GM21619 (cell line): ENCODE measurements around the gene NUDT14.

ENCODE experiments used
- ATAC-seq: cut with Tn5 transposase; IDR thresholded peaks from one replicate; pipeline ENCODE4 v1.9.1; 2021; ENCODE audit not compliant: unreplicated experiment

NUDT14 gene

DNA sequence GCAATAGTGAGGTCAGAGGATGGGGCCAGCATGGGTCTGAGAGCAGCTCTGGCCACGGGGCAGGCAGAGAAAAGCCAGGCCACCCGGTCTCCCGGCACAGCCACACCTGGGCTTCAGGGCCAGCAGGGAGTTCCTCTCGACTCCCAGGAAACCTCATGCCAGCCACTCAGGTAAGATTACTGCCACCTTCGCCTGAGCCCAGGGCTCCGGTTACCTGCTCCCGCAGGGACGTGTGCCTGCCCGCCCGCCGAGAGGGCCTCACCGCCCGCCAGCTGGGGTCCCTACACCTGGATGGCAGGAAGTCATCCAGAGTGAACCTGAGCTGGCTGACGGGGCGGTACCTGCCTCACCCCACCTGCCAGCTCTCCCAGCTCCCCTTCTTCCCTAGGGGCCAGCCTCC is 19.8 kb downstream of the NUDT14 start:
- no peak for ATAC-seq

GRCh38 chr14:105160776-105161175 is 20.3 kb downstream of the NUDT14 start:
- ATAC-seq = no peak

- ATAC-seq = no peak
Observed at GRCh38 chr14:105159344-105159743, 21.8 kb downstream of the NUDT14 start.

DNA sequence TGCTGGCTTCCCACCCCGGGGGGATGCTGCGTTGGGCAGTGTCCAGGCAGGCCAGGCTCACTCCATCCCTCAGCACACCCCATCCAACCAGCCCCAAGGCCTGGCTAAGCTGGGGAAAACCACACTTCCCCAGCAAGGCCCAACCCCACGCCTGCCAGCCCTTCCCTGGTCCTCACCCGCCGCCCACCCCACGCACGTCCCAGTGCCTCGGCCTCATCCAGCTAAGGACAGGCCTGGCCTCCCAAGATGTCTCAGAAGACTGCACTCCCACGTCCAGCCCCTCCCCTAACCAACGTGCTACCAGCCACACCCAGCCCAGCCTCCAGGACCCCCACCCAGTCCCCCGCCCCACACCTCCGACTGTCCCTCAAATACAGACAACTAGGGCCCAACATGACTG is 22.3 kb downstream of the NUDT14 start:
- ATAC-seq = no peak

- ATAC-seq = no peak
Observed at GRCh38 chr14:105157872-105158271, 23.2 kb downstream of the NUDT14 start.

GRCh38 chr14:105156414-105157375 is 24.4 kb downstream of the NUDT14 start:
- no peak for ATAC-seq

GRCh38 chr14:105155681-105156413 is 25.3 kb downstream of the NUDT14 start:
- ATAC-seq = no peak

DNA sequence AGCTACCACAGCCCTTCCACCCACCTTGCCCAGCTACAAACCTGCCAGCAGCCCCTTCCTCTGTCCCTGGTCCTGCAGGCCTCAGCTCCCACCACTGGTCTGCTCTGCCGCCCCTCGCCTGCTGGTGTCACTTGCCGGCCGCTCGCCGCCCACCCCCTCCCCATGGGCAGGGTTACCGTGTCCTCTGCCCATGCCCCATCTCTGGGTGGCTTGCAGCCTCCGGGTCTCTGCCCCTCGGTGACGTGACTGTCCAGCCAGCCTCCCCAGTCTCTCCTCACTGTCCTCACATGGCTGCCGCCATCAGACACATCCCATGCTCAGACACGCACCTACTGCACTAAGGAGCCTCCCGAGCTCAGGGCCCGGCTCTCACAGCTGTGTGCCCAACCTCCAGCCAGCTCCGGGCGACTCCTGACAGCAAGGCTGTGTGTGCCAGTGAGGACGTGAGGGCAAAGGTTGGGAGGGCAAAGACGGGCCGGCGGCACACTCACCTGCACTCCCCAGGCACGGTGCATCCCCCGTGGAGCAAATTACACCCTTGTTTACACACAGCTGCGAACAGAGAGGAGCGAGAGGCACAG is 26.0 kb downstream of the NUDT14 start:
- ATAC-seq = no peak

GRCh38 chr14:105154476-105154871 is 26.6 kb downstream of the NUDT14 start:
- ATAC-seq = no peak

DNA sequence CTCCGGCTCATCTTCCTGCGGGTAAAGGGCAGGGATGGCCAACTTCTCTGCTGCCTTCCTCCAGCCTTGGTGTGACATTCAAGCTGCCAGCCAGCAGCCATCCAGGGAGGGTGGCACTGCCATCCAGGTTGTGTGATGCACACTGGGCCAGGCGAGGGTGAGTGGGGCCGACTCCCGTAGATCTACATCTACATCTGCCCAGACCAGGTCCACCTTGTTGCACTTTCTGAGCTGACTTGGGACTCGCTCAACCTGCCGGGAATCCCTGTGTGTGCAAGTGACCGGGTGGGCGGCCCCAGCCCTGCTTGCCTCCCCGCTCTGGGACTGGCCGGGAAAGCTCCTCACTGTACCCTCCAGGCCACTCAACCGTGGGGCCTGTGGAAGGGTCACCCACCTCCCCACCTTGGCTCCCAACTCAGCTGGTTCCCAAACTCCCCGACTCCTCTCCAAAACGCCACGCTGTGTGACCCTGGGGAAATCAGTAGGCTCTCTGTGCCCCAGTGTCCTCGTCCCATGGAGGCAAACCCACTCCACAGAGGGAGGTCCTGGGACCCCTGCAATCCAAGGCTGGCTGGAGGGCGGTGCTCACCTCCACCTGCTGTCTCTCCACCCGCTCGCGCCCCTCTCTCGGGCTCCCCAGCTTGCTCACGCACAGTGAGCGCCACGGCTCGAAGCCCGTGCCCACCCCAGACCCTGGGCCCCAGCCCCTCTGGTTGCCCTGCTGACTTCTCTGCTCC is 27.2 kb downstream of the NUDT14 start:
- no peak for ATAC-seq

DNA sequence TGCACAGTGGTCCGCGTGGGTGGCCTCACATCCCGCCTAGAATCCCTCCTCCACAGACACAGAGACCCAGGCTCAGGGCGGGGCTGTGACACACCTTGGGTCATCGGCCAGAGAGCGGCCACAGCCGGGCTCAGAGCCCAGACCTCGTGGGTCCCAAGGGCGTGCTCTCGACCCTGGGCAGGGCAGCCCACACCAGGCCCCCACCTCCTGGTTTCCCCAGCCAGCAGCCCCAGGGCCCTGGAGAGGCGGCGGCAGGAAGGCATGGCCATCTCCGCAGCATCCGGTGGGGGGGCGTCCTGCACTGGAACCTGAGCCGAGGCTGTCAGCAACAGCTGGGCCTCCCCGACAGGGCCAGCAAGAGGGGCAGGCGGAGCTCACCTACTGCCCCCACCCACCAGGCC is 27.8 kb downstream of the NUDT14 start:
- no peak for ATAC-seq

GRCh38 chr14:105152794-105153241 is 28.3 kb downstream of the NUDT14 start:
- ATAC-seq = no peak

- ATAC-seq = no peak
Observed at GRCh38 chr14:105151838-105152793, 29.0 kb downstream of the NUDT14 start.

GRCh38 chr14:105151084-105151837 is 29.9 kb downstream of the NUDT14 start:
- no peak for ATAC-seq

DNA sequence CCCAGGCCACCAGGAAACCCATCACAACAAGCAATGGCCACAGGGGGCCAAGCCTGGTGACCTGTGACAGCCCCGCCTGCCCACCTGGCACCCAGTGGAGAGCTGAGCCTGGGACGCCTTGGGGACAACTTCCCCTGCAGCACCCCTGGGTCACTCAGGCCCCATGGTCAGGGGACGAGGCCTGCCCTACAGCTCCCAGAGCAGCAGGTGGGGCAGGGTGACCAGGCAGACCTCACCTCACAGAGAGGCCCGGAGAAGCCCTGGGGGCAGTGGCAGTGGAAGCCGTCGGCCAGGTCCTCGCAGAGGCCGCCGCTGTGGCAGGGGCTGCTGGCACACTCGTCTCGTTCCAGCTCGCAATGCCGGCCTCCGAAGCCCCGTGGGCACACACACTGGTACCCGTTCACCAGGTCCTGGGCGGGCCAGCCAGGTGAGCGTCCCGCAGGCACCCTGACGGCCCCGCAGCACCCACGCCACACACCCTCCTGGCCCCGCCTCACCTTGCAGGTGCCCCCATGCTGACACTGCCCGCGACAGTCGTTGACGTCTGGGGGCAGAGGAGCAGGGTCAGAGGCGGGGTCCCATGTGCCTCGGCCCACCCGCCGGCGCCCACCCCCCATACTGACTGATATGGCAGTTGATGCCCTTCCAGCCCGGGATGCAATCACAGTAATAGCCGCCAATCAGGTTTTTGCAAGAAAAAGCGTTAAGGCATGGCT is 30.6 kb downstream of the NUDT14 start:
- ATAC-seq = no peak

DNA sequence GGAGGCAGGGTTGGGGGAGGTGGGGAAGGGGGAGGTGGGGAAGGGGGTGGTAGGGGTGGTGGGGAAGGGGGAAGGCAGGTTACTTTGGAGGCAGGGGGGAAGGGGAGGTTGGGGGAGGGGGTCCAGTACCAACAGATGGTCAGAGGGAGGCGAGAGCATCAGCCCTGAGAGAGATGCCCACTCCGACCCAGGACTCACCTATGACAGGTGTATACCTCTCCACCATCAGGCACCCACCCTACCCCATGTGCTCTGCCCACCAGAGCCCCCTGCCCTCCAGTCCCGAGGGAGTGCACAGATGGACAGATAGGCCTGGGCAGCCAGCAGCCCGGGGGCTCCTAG is 31.1 kb downstream of the NUDT14 start:
- no peak for ATAC-seq

DNA sequence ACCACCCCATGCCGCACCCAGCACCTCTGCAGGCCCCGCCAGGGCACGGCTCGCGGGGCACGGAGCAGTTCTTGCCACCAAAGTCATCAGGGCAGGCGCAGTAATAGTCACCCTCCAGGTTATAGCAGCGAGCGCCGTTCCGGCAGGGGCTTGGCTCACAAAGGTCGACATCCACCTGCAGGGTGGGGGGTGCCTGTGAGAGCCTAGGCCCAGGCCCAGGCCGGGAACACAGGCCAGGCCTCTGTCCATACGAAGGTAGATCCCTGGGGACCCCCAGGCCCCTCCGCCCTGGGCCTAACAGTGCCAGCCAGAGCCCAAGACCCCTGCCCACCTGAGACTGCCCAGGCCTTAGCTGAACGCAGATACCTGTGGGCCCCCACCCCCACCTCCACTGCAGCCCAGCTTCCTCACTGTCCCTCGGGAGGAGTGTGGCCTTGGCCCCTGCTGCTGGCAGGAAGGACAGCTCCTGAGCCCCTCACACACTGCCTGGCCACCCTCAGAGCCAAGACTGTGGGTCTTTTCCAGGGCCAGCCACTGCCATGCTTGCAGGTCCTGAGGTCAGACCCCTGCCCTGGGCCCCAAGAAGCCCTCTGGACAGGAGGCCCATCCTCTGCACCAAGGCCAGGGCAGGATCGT is 31.8 kb downstream of the NUDT14 start:
- ATAC-seq = no peak

- no peak for ATAC-seq
Observed at GRCh38 chr14:105148604-105149145, 32.4 kb downstream of the NUDT14 start.
